ENCODE results near the gene VCAN. TPM values are rescaled to one million over a fixed set of nuclear protein-coding genes. Genes with fewer than 3 reads are reported as not detected.

The VCAN gene
- total and polyA plus RNA-seq, 4 donors, result 0.97 to 15.6 (median 4.8) TPM

DNA sequence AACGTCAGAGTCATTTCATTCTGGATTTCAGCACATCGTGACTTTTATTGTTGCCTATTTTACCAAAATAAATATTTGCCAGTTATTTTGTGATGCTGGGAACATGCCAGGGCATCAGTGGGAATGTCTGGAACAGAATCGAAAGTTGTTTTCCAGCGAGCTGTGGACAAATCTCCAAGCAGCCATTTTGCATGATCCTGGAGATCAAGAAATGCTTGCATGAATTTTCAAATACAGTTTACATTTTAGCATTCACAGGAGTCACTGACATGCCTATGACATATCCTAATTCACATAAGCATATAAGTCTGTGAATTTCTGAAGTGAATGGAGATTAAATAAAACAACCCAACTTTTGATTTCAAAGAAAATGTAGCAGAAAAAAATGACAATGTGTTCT lies 119.4 kb downstream of the VCAN start:
- Histone ChIP-seq H3K27ac (ENCODE audit: low read depth in 1 of 2, low read length in 2 of 2) (no peak overlapping the region), H3K27me3 (ENCODE audit: control insufficient read depth in 4 of 4, insufficient read depth in 4 of 4, low read length in 3 of 4) (no peaks in the 10 kb centered on the region), H3K9ac (ENCODE audit: low read depth in 1 of 2, low read length in 2 of 2) (no peak overlapping the region), H3K36me3 (ENCODE audit: control insufficient read depth in 4 of 4, insufficient read depth in 3 of 4, low read depth in 1 of 4, low read length in 3 of 4) (no peaks in the 10 kb centered on the region), H3K9me3 (ENCODE audit: control insufficient read depth in 4 of 4, low read length in 3 of 4) (no peaks in the 10 kb centered on the region), H3K4me3 (ENCODE audit: low read depth in 1 of 3, low read length in 3 of 3) (no peak overlapping the region), H3K4me1 (ENCODE audit: control insufficient read depth in 4 of 4, insufficient read depth in 4 of 4, low read length in 3 of 4) (no peaks in the 10 kb centered on the region)
- no peak for TF ChIP-seq NR2F2 (IDR thresholded peaks at IDR 0.05)
- TF ChIP-seq JUND (IDR thresholded peaks at IDR 0.05), result no peak
- no peak for TF ChIP-seq YY1 (IDR thresholded peaks at IDR 0.05)
- no peak for TF ChIP-seq SP1 (IDR thresholded peaks at IDR 0.05)
- TF ChIP-seq, protein P1, sequence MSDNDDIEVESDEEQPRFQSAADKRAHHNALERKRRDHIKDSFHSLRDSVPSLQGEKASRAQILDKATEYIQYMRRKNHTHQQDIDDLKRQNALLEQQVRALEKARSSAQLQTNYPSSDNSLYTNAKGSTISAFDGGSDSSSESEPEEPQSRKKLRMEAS (IDR thresholded peaks at IDR 0.05), result no peak
- TF ChIP-seq REST (IDR thresholded peaks at IDR 0.05), result no peak
- TF ChIP-seq TAF1 (conservative IDR thresholded peaks at IDR 0.05), result no peak
- TF ChIP-seq HNF4G (IDR thresholded peaks at IDR 0.05), result no peak
- no peak for TF ChIP-seq RAD21 (IDR thresholded peaks at IDR 0.05)
- DNase-seq (ENCODE audit: low spot score), result no peak
- 76% methylated on average over 4 of the region's 4 CpGs for WGBS

GRCh38 chr5:83595217-83595616 lies 123.7 kb downstream of the VCAN start:
- Histone ChIP-seq H3K27ac (ENCODE audit: low read depth in 1 of 2, low read length in 2 of 2) (no peak overlapping the region), H3K4me3 (ENCODE audit: low read depth in 1 of 3, low read length in 3 of 3) (no peak overlapping the region), H3K27me3 (ENCODE audit: control insufficient read depth in 4 of 4, insufficient read depth in 4 of 4, low read length in 3 of 4) (no peaks in the 10 kb centered on the region), H3K9me3 (ENCODE audit: control insufficient read depth in 4 of 4, low read length in 3 of 4) (no peaks in the 10 kb centered on the region), H3K4me1 (ENCODE audit: control insufficient read depth in 4 of 4, insufficient read depth in 4 of 4, low read length in 3 of 4) (no peaks in the 10 kb centered on the region), H3K36me3 (ENCODE audit: control insufficient read depth in 4 of 4, insufficient read depth in 3 of 4, low read depth in 1 of 4, low read length in 3 of 4) (no peaks in the 10 kb centered on the region), H3K9ac (ENCODE audit: low read depth in 1 of 2, low read length in 2 of 2) (no peak overlapping the region)
- WGBS, result 97% methylated on average over 3 of the region's 3 CpGs
- TF ChIP-seq YY1 (IDR thresholded peaks at IDR 0.05), result no peak
- no peak for TF ChIP-seq GABPA (IDR thresholded peaks at IDR 0.05 in 1 of 2, conservative IDR thresholded peaks at IDR 0.05 in 1 of 2)
- TF ChIP-seq, protein P2, sequence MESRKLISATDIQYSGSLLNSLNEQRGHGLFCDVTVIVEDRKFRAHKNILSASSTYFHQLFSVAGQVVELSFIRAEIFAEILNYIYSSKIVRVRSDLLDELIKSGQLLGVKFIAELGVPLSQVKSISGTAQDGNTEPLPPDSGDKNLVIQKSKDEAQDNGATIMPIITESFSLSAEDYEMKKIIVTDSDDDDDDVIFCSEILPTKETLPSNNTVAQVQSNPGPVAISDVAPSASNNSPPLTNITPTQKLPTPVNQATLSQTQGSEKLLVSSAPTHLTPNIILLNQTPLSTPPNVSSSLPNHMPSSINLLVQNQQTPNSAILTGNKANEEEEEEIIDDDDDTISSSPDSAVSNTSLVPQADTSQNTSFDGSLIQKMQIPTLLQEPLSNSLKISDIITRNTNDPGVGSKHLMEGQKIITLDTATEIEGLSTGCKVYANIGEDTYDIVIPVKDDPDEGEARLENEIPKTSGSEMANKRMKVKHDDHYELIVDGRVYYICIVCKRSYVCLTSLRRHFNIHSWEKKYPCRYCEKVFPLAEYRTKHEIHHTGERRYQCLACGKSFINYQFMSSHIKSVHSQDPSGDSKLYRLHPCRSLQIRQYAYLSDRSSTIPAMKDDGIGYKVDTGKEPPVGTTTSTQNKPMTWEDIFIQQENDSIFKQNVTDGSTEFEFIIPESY (IDR thresholded peaks at IDR 0.05), result no peak
- no peak for TF ChIP-seq RXRA (IDR thresholded peaks at IDR 0.05)
- TF ChIP-seq SP1 (IDR thresholded peaks at IDR 0.05), result no peak
- no peak for TF ChIP-seq HNF4A (conservative IDR thresholded peaks at IDR 0.05)
- TF ChIP-seq REST (IDR thresholded peaks at IDR 0.05), result no peak
- TF ChIP-seq FOXA1 (IDR thresholded peaks at IDR 0.05), result no peak
- TF ChIP-seq RAD21 (IDR thresholded peaks at IDR 0.05), result no peak
- no peak for TF ChIP-seq FOXA2 (IDR thresholded peaks at IDR 0.05)
- no peak for TF ChIP-seq TAF1 (conservative IDR thresholded peaks at IDR 0.05)
- TF ChIP-seq NR2F2 (IDR thresholded peaks at IDR 0.05), result no peak
- TF ChIP-seq, protein P1 (IDR thresholded peaks at IDR 0.05), result no peak
- no peak for TF ChIP-seq JUND (IDR thresholded peaks at IDR 0.05)
- no peak for TF ChIP-seq EGR1 (IDR thresholded peaks at IDR 0.05; ENCODE audit: low read depth in 2 of 2)
- no peak for TF ChIP-seq HNF4G (IDR thresholded peaks at IDR 0.05)
- TF ChIP-seq, protein P3, sequence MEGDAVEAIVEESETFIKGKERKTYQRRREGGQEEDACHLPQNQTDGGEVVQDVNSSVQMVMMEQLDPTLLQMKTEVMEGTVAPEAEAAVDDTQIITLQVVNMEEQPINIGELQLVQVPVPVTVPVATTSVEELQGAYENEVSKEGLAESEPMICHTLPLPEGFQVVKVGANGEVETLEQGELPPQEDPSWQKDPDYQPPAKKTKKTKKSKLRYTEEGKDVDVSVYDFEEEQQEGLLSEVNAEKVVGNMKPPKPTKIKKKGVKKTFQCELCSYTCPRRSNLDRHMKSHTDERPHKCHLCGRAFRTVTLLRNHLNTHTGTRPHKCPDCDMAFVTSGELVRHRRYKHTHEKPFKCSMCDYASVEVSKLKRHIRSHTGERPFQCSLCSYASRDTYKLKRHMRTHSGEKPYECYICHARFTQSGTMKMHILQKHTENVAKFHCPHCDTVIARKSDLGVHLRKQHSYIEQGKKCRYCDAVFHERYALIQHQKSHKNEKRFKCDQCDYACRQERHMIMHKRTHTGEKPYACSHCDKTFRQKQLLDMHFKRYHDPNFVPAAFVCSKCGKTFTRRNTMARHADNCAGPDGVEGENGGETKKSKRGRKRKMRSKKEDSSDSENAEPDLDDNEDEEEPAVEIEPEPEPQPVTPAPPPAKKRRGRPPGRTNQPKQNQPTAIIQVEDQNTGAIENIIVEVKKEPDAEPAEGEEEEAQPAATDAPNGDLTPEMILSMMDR (IDR thresholded peaks at IDR 0.05; ENCODE audit: low read depth, low read length, missing input control), result no peak
- DNase-seq (ENCODE audit: low spot score), result no peak

All from liver (tissue), 9 donors.